Adipocyte (in vitro differentiated cells): Measurements from ENCODE around the gene FMN1.
"Not testable (repeated sequence)": the region's sequence is repeated elsewhere in the genome, so short reads cannot be mapped to it uniquely, and the experiment has no call there.

Experiments
- DNase-seq: peaks from one replicate; pipeline ENCODE4 v3.0.0-alpha.2; 2015; ENCODE audit warnings: low read depth
- H3K27me3 ChIP-seq: replicated peaks from 2 replicates; pipeline ENCODE4 v1.7.0; 2013; ENCODE audit warnings: mild to moderate bottlenecking, low read length, moderate library complexity; ENCODE audit not compliant: control insufficient read depth, insufficient read depth
- H3K36me3 ChIP-seq: 2 replicates; pipeline ENCODE4 v1.7.0; 2013; ENCODE audit warnings: low read length, mild to moderate bottlenecking, moderate library complexity; ENCODE audit not compliant: control insufficient read depth, insufficient read depth, severe bottlenecking
- H3K4me1 ChIP-seq: 2 replicates; pipeline ENCODE4 v1.7.0; 2013; ENCODE audit warnings: mild to moderate bottlenecking, low read length, moderate library complexity; ENCODE audit not compliant: control insufficient read depth, insufficient read depth
- H3K4me3 ChIP-seq: 2 replicates; pipeline ENCODE4 v1.7.0; 2013; ENCODE audit warnings: mild to moderate bottlenecking, low read length, moderate library complexity
- H3K9ac ChIP-seq: 2 replicates; pipeline ENCODE4 v1.7.0; 2013; ENCODE audit warnings: mild to moderate bottlenecking, low read length, moderate library complexity
- H3K9me3 ChIP-seq: 2 replicates; pipeline ENCODE4 v1.7.0; 2013; ENCODE audit warnings: mild to moderate bottlenecking, low read length, moderate library complexity; ENCODE audit not compliant: control insufficient read depth

FMN1 gene

GRCh38 chr15:33083232-33084081 lies 111.1 kb downstream of the FMN1 start:
- H3K4me3 ChIP-seq = no peak overlapping the region
- DNase-seq = no peak
- no peaks in the 10 kb centered on the region for H3K27me3 ChIP-seq
- H3K9me3 ChIP-seq = no peaks in the 10 kb centered on the region
- no peak overlapping the region for H3K9ac ChIP-seq
- H3K36me3 ChIP-seq = no peaks in the 10 kb centered on the region
- peaks cover 4% of the 10 kb centered on the region for H3K4me1 ChIP-seq

DNA sequence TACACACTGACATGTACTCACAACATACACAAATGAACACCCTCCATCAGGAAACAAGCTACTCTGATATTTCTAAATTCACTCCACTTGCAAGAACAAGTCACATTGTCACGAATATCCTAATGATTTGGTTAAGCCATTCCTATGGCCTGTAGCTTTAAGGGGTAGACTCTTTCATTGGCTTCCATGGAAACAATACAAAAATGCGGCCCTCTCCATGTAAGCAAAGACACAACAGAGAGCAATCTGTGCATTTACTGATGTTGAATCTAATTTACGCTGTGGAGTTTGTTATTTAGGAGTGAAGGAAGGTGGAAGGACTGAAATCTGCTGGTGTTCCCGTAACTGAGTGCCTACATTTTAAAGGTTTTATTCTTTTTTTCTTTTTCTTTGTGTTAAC lies 114.5 kb downstream of the FMN1 start:
- Histone ChIP-seq H3K9me3 (no peaks in the 10 kb centered on the region), H3K36me3 (no peaks in the 10 kb centered on the region), H3K27me3 (no peaks in the 10 kb centered on the region), H3K4me3 (no peak overlapping the region), H3K4me1 (no peaks in the 10 kb centered on the region), H3K9ac (no peak overlapping the region)
- DNase-seq = no peak

DNA sequence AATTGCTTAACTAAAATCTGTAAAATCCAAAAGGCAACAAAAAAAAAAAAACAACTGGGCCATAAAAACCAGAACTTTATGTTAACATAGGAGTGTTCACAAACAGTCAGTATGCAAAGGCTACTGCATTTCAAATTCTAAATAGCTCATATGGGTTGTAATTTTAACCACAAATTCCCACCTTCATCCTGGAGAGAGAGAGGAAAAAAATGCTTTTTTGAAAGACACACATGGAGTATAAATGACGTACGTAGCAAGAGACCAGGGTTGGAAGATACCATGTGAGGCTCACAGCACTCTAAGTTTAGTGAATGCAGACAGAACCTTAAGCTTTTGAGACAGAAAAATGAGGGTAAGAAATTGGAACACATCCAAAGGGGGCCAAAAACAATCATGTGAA lies 115.9 kb downstream of the FMN1 start:
- H3K4me1 ChIP-seq = no peaks in the 10 kb centered on the region
- no peak for DNase-seq
- no peaks in the 10 kb centered on the region for H3K9me3 ChIP-seq
- H3K4me3 ChIP-seq = no peak overlapping the region
- no peak overlapping the region for H3K9ac ChIP-seq
- H3K36me3 ChIP-seq = no peaks in the 10 kb centered on the region
- H3K27me3 ChIP-seq = no peaks in the 10 kb centered on the region

DNA sequence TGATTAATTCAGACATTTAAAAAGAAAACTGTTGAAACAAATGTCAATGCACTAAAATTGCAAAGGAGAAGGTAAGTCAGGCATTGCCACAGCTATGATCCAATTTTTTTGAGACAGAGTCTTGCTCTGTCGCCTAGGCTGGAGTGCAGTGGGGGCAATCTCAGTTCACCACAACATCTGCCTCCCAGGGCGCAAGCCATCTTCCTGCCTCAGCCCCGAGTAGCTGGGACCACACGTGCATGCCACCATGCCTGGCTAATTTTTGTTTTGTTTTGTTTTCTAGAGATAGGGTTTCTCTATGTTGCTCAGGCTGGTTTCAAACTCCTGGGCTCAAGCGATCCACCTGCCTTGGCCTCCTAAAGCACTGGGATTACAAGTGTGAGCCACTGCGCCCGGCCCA lies 117.6 kb downstream of the FMN1 start:
- H3K9ac ChIP-seq = no peak overlapping the region
- H3K4me3 ChIP-seq = no peak overlapping the region
- no peaks in the 10 kb centered on the region for H3K4me1 ChIP-seq
- no peak for DNase-seq
- no peaks in the 10 kb centered on the region for H3K9me3 ChIP-seq
- no peaks in the 10 kb centered on the region for H3K36me3 ChIP-seq
- no peaks in the 10 kb centered on the region for H3K27me3 ChIP-seq

- Histone ChIP-seq H3K4me3 (no peak overlapping the region), H3K9me3 (no peaks in the 10 kb centered on the region), H3K4me1 (no peaks in the 10 kb centered on the region), H3K27me3 (no peaks in the 10 kb centered on the region), H3K9ac (no peak overlapping the region), H3K36me3 (no peaks in the 10 kb centered on the region)
- no peak for DNase-seq
Observed at GRCh38 chr15:33074942-33075341, 119.6 kb downstream of the FMN1 start.

DNA sequence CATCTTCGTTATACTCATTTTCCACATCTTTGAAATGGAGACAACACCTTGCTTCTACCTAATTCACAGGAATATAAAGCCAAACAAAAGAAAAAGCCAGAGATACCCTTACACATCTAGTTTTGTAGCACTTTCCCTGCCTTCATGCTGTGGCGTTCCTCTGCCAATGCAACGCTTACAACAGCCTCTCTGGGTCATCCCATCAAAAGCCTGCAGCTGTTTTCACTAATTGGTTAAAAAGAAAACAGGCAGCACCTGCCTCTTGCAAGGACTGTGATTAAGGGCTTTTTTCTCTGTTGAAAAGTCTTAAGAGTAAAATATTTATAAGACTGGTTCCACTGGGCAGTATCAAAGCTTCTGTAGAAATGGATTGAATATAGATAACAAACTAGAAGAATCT lies 120.3 kb downstream of the FMN1 start:
- no peak overlapping the region for H3K9ac ChIP-seq
- no peaks in the 10 kb centered on the region for H3K9me3 ChIP-seq
- no peak overlapping the region for H3K4me3 ChIP-seq
- H3K4me1 ChIP-seq = no peaks in the 10 kb centered on the region
- no peaks in the 10 kb centered on the region for H3K36me3 ChIP-seq
- no peaks in the 10 kb centered on the region for H3K27me3 ChIP-seq
- DNase-seq = no peak

DNA sequence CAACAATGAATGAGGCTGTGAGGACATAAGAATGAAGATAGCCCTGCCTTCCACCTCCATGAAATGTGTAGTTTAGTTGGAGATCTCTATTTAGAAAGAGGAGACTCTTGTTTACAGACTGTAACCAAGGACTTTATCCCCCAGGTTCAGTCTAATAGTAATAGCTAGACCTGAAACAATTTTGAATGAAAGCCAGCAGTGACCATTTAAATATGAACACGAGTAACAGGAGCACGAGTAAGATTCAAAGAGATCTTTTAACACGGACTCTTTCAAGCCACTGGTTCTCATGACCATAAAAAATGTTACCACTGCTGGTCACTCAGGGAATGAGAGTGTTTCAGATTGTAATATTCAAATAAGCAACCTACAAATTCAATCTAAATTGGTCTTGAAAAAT lies 123.1 kb downstream of the FMN1 start:
- no peak overlapping the region for H3K4me3 ChIP-seq
- H3K36me3 ChIP-seq = no peaks in the 10 kb centered on the region
- no peaks in the 10 kb centered on the region for H3K27me3 ChIP-seq
- H3K9ac ChIP-seq = no peak overlapping the region
- peaks cover 13% of the 10 kb centered on the region for H3K4me1 ChIP-seq
- DNase-seq = no peak
- H3K9me3 ChIP-seq = no peaks in the 10 kb centered on the region

- H3K9me3 ChIP-seq, H3K27me3 ChIP-seq, H3K9ac ChIP-seq, H3K36me3 ChIP-seq, DNase-seq, H3K4me3 ChIP-seq: not testable (repeated sequence)
- H3K4me1 ChIP-seq = peaks cover 13% of the 10 kb centered on the region
Observed at GRCh38 chr15:33069903-33070302, 124.6 kb downstream of the FMN1 start.

GRCh38 chr15:33069161-33069560 lies 125.4 kb downstream of the FMN1 start:
- Histone ChIP-seq H3K9me3 (no peaks in the 10 kb centered on the region), H3K36me3 (no peaks in the 10 kb centered on the region), H3K4me1 (peaks cover 19% of the 10 kb centered on the region), H3K4me3 (no peak overlapping the region), H3K9ac (no peak overlapping the region), H3K27me3 (no peaks in the 10 kb centered on the region)
- DNase-seq = no peak

DNA sequence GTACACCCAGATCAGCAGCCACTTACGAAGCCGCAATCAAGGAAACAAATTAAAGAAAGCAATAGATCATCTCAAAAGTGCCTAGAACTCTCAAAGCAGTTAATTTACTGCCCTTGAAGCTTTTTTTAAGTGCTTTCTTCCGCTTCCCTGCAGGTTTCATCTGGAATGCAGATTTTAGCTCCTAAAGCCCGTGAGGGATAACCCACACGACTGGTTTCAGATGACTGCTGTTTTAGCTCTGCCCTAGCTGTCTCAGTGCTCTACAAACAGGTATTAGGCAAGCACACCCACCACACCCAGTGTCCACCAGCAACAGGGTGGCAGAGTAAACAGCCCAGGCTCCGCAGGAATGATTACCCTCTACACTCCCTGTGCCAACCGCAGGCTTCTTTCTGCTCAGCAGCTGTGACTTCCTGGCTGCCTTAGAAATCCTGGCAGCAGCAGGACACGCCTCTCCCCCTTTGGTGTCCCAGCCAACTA lies 126.0 kb downstream of the FMN1 start:
- Histone ChIP-seq H3K4me1 (peaks cover 19% of the 10 kb centered on the region), H3K9ac (peak overlapping the region; percentile 59), H3K9me3 (no peaks in the 10 kb centered on the region), H3K27me3 (no peaks in the 10 kb centered on the region), H3K4me3 (no peak overlapping the region), H3K36me3 (no peaks in the 10 kb centered on the region)
- peak; percentile 50 for DNase-seq

GRCh38 chr15:33068007-33068481 lies 126.5 kb downstream of the FMN1 start:
- Histone ChIP-seq H3K36me3 (no peaks in the 10 kb centered on the region), H3K27me3 (no peaks in the 10 kb centered on the region), H3K4me3 (peak overlapping the region; percentile 76), H3K9ac (peak overlapping the region; percentile 59), H3K4me1 (peaks cover 19% of the 10 kb centered on the region), H3K9me3 (no peaks in the 10 kb centered on the region)
- peak; percentile 69 for DNase-seq
